SKM-1 treated with dmso at 0.1 percent for 144 hours (cell line): ENCODE results near the gene DES.
"Not testable (repeated sequence)": the region's sequence is repeated elsewhere in the genome, so short reads cannot be mapped to it uniquely, and the experiment has no call there.

Experiments
- DNase-seq: peaks from one replicate; lab custom pipeline; 2025; ENCODE audit not compliant: unreplicated experiment; lab: John Stamatoyannopoulos, UW

DES gene

GRCh38 chr2:219418155-219419011 lies at the start of gene DES:
DES (plus strand) TSS chr2:219418377; CDS start chr2:219418463, 86 bp downstream.
- DNase-seq: no peak

- no peak for DNase-seq
Measured at GRCh38 chr2:219368690-219369191, 49.4 kb upstream of the DES start.

- DNase-seq: no peak
Measured at GRCh38 chr2:219369447-219369861, 48.7 kb upstream of the DES start.

GRCh38 chr2:219378163-219378851 lies 39.9 kb upstream of the DES start:
- DNase-seq: no peak

GRCh38 chr2:219380926-219381325 lies 37.3 kb upstream of the DES start:
- no peak for DNase-seq

- DNase-seq: no peak
Measured at GRCh38 chr2:219381448-219381847, 36.7 kb upstream of the DES start.

- DNase-seq: no peak
Measured at GRCh38 chr2:219384083-219384713, 34.0 kb upstream of the DES start.

GRCh38 chr2:219384859-219385258 lies 33.3 kb upstream of the DES start:
- no peak for DNase-seq

- no peak for DNase-seq
Measured at GRCh38 chr2:219385958-219386520, 32.1 kb upstream of the DES start.

GRCh38 chr2:219386532-219387280 lies 31.5 kb upstream of the DES start:
- DNase-seq: no peak

- DNase-seq: peak; percentile 88
Measured at GRCh38 chr2:219387306-219388120, 30.7 kb upstream of the DES start, which contains the start of gene DNPEP. DNPEP (minus strand) TSS chr2:219387912; CDS start chr2:219387794, 118 bp downstream.

GRCh38 chr2:219388121-219388906 lies 29.9 kb upstream of the DES start:
- DNase-seq: peak; percentile 92

- no peak for DNase-seq
Measured at GRCh38 chr2:219388907-219389156, 29.3 kb upstream of the DES start.

GRCh38 chr2:219392754-219393153 lies 25.4 kb upstream of the DES start:
- no peak for DNase-seq

- not testable (repeated sequence) for DNase-seq
Measured at GRCh38 chr2:219395056-219395455, 23.1 kb upstream of the DES start.

GRCh38 chr2:219395609-219396008 lies 22.6 kb upstream of the DES start:
- no peak for DNase-seq

GRCh38 chr2:219396863-219397457 lies 21.2 kb upstream of the DES start:
- no peak for DNase-seq

GRCh38 chr2:219398721-219399363 lies 19.3 kb upstream of the DES start:
- no peak for DNase-seq
